Measurements from ENCODE around the gene TAF10.

TAF10 gene

DNA sequence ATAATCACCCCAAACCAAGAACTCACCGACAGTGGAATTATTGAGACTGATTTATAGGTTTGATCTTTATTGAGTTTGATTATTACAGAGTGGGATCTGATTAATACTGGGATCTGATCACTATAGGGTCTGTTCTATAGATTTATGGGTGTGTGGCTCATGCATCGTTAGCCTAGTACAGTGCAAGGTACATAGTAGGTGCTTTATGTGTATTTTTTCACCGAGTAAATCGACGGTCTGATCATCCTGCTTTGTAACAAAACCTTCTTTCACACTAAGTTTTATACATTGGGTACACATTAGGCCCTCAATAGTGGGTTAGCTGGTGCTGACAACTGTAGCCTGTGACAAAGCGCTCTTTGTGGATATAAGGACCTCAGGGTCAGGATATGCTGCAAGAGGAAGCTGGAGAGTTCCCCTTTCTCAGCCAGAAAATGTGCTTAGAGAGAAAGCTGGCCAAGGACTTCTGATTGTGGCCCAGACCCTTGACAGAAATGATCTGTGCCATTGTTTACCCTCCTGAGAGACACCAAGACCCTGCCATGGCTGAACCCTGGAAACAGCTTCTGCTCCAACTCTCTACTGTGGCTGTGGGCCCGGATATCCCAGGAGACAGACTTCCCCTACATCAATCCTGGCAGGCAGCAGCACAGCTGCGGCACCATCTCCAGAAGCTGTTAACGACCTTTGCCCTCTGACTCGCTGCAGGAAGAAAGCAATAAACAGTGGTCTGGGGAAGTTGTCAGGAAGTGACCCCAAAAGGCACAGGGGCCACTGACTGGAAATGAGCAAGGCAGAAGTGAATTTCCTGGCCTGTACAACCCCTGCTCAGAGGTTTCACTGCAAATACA lies 23.3 kb upstream of the TAF10 start:
- no peak for DNase-seq (ENCODE audit: low read depth)
- H3K4me3 ChIP-seq (ENCODE audit: low read depth, low read length): no peak overlapping the region
- TF ChIP-seq, protein P1, sequence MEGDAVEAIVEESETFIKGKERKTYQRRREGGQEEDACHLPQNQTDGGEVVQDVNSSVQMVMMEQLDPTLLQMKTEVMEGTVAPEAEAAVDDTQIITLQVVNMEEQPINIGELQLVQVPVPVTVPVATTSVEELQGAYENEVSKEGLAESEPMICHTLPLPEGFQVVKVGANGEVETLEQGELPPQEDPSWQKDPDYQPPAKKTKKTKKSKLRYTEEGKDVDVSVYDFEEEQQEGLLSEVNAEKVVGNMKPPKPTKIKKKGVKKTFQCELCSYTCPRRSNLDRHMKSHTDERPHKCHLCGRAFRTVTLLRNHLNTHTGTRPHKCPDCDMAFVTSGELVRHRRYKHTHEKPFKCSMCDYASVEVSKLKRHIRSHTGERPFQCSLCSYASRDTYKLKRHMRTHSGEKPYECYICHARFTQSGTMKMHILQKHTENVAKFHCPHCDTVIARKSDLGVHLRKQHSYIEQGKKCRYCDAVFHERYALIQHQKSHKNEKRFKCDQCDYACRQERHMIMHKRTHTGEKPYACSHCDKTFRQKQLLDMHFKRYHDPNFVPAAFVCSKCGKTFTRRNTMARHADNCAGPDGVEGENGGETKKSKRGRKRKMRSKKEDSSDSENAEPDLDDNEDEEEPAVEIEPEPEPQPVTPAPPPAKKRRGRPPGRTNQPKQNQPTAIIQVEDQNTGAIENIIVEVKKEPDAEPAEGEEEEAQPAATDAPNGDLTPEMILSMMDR (IDR thresholded peaks at IDR 0.05; ENCODE audit: low read depth, low read length, missing control alignments): no peak

GRCh38 chr11:6634534-6634933 lies 22.5 kb upstream of the TAF10 start:
- H3K4me3 ChIP-seq (ENCODE audit: low read depth, low read length): no peak overlapping the region
- DNase-seq (ENCODE audit: low read depth): no peak
- TF ChIP-seq, protein P1 (IDR thresholded peaks at IDR 0.05; ENCODE audit: low read depth, low read length, missing control alignments): no peak

GRCh38 chr11:6633422-6634408 lies 21.7 kb upstream of the TAF10 start:
- no peak overlapping the region for H3K4me3 ChIP-seq (ENCODE audit: low read depth, low read length)
- TF ChIP-seq, protein P1 (IDR thresholded peaks at IDR 0.05; ENCODE audit: low read depth, low read length, missing control alignments): no peak
- no peak for DNase-seq (ENCODE audit: low read depth)

DNA sequence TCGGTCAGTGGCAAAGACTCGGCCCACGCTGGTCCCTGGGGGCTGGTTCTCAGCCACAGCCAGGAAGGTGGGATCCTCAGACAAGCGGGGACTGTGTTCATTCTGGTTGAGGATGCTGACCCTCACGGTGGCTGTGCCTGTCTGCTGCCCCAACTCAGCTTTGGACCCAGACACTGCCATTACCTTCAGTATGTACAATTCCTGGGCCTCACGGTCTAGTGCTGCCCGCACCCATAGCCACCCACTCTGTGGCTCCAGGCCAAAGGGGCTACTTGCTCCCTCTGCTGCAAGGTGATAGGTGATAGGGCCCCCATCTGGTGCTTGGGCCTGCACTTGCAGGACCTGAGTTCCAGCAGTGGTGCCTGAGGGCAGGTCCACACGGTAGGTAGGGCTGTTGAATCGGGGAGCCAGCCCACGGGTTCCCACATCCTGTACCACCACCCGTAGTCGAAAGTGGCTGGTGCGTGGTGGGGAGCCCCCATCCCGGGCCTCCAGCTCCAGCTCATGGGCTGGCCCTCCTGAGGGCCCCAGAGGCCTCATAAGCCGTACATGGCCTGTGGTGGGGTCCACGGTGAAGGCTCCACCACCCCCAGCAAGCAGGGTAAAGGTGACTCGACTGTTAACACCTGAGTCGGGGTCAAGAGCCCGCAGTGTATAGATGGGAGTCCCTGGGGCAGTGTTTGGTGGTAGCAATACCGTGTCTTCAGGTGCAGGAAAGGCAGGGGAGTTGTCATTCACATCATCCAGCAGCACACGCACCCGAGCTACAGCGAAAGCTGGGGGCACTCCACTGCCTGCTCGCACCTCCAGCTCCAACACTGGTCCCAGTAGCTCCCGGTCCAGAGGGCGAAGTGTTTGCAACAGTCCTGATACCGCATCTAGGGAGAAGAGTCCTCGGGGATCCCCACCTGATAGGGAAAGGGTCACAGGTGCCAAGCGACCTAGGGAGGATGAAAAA lies 20.4 kb upstream of the TAF10 start:
- TF ChIP-seq, protein P1 (IDR thresholded peaks at IDR 0.05; ENCODE audit: low read depth, low read length, missing control alignments): no peak
- no peak overlapping the region for H3K4me3 ChIP-seq (ENCODE audit: low read depth, low read length)
- no peak for DNase-seq (ENCODE audit: low read depth)

DNA sequence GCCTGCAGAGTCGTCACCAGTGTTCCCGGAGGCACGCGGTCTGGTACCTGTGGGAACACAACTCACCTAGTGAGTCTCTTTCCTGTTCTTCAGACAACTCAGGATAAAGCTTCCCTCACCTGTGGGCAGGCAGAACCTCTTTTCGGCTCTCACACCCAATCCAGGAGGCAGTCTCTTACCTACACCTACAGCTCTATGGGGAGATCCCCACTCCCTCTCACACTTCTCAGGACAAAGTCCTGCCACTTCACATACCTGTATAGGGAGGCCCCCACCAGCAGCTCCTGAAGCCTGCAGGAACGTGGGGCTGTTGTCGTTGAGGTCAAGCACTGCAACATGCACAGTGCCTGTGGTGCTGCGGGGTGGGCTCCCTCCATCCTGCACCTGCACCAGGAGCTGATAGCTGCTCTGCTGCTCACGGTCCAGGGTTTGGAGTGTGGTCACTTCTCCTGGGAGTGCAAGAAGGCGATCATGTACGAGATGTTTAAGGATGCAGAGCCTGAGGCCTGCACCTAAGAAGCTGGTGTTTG lies 19.4 kb upstream of the TAF10 start:
- H3K4me3 ChIP-seq (ENCODE audit: low read depth, low read length): no peak overlapping the region
- no peak for DNase-seq (ENCODE audit: low read depth)
- TF ChIP-seq, protein P1 (IDR thresholded peaks at IDR 0.05; ENCODE audit: low read depth, low read length, missing control alignments): no peak
